ENCODE data around the gene LHPP. TPM values are rescaled to one million over a fixed set of nuclear protein-coding genes. Genes with fewer than 3 reads are reported as not detected.
"Not testable (repeated sequence)": the region's sequence is repeated elsewhere in the genome, so short reads cannot be mapped to it uniquely, and the experiment has no call there.

The LHPP gene
- total RNA-seq, 1 donor from 2014 or later = 15.2 TPM

- H3K4me3 Mint-ChIP-seq (ENCODE audit: low read depth) = no peak overlapping the region
- no peak for DNase-seq (ENCODE audit: low spot score, unreplicated experiment)
- TF ChIP-seq CTCF (IDR thresholded peaks at IDR 0.05; ENCODE audit: unreplicated experiment) = no peak
- peaks cover 14% of the 10 kb centered on the region for H3K9me3 Mint-ChIP-seq (ENCODE audit: low read depth)
- H3K27me3 Mint-ChIP-seq = no peaks in the 10 kb centered on the region
- no peaks in the 10 kb centered on the region for H3K4me1 Mint-ChIP-seq (ENCODE audit: low read depth)
- no peak overlapping the region for H3K27ac Mint-ChIP-seq
- peaks cover 2% of the 10 kb centered on the region for H3K36me3 Mint-ChIP-seq (ENCODE audit: insufficient read depth)
Observed at GRCh38 chr10:124578231-124579010, 116.8 kb downstream of the LHPP start.

GRCh38 chr10:124579011-124579399 lies 117.4 kb downstream of the LHPP start:
- Mint-ChIP-seq H3K4me3 (ENCODE audit: low read depth) (no peak overlapping the region), H3K27me3 (no peaks in the 10 kb centered on the region), H3K27ac (no peak overlapping the region), H3K9me3 (ENCODE audit: low read depth) (peaks cover 19% of the 10 kb centered on the region), H3K36me3 (ENCODE audit: insufficient read depth) (peaks cover 2% of the 10 kb centered on the region), H3K4me1 (ENCODE audit: low read depth) (no peaks in the 10 kb centered on the region)
- DNase-seq (ENCODE audit: low spot score, unreplicated experiment) = no peak
- no peak for TF ChIP-seq CTCF (IDR thresholded peaks at IDR 0.05; ENCODE audit: unreplicated experiment)

DNA sequence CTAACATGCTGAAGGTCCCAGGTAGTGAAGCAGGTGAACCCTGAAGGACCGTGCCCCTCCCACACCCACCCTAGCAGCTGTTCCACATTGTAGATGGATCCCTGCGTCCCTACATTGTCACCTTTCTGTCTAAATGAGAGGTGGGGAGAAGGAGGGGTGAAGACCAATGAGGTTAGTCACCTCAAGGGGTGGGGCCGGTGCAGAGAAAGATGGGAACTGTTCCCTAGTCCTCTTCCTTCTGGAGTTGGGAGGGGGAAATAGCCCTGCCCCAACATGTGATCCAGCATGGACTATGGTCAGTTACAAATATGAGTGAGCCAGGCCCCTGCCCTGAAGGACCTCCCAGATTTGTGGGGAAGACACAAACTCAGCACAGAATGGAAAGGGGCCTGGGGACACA lies 124.5 kb downstream of the LHPP start:
- no peak for TF ChIP-seq CTCF (IDR thresholded peaks at IDR 0.05; ENCODE audit: unreplicated experiment)
- no peak for DNase-seq (ENCODE audit: low spot score, unreplicated experiment)
- Mint-ChIP-seq H3K9me3 (ENCODE audit: low read depth) (peaks cover 11% of the 10 kb centered on the region), H3K4me1 (ENCODE audit: low read depth) (peaks cover 3% of the 10 kb centered on the region), H3K27me3 (no peaks in the 10 kb centered on the region), H3K36me3 (ENCODE audit: insufficient read depth) (no peaks in the 10 kb centered on the region), H3K4me3 (ENCODE audit: low read depth) (no peak overlapping the region), H3K27ac (peak overlapping the region; percentile 14)

DNA sequence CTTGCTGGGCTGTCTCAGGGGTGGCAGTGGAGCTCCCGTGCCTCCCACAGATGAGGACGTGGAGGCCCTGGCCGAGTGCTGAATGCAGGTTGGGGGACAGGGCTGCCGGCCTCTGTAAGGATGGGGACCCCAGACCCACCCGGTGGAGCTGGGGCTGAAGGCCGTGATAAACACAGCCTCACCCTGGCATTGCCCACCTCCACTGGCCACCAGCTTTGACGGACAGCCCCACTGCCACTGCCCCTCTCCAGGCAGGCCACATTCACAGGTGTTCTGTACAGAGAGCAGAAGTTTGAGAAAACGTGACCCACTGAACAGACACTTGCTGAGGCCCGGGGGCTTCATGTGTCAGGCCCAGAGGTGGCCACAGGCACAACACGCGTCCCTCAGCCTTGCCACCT lies 126.2 kb downstream of the LHPP start:
- Mint-ChIP-seq H3K4me3 (ENCODE audit: low read depth) (no peak overlapping the region), H3K9me3 (ENCODE audit: low read depth) (peaks cover 11% of the 10 kb centered on the region), H3K4me1 (ENCODE audit: low read depth) (peaks cover 3% of the 10 kb centered on the region), H3K27ac (no peak overlapping the region), H3K27me3 (no peaks in the 10 kb centered on the region), H3K36me3 (ENCODE audit: insufficient read depth) (no peaks in the 10 kb centered on the region)
- DNase-seq (ENCODE audit: low spot score, unreplicated experiment) = no peak
- TF ChIP-seq CTCF (IDR thresholded peaks at IDR 0.05; ENCODE audit: unreplicated experiment) = no peak

GRCh38 chr10:124588341-124588735 lies 126.7 kb downstream of the LHPP start:
- H3K36me3 Mint-ChIP-seq (ENCODE audit: insufficient read depth); DNase-seq (ENCODE audit: low spot score, unreplicated experiment); H3K4me1 Mint-ChIP-seq (ENCODE audit: low read depth); H3K4me3 Mint-ChIP-seq (ENCODE audit: low read depth); H3K9me3 Mint-ChIP-seq (ENCODE audit: low read depth); H3K27me3 Mint-ChIP-seq: not testable (repeated sequence)
- peak overlapping the region; percentile 16 for H3K27ac Mint-ChIP-seq

Measured in progenitor cell of endocrine pancreas (in vitro differentiated cells).